ENCODE results near the gene SHMT2. TPM values are rescaled to one million over a fixed set of nuclear protein-coding genes. Genes with fewer than 3 reads are reported as not detected.
A peak's percentile ranks its signal among the peaks of the same experiment; 100 is the strongest.

Gene SHMT2
- total RNA-seq, 1 experiment from 2014 or later, result 67.1 TPM

DNA sequence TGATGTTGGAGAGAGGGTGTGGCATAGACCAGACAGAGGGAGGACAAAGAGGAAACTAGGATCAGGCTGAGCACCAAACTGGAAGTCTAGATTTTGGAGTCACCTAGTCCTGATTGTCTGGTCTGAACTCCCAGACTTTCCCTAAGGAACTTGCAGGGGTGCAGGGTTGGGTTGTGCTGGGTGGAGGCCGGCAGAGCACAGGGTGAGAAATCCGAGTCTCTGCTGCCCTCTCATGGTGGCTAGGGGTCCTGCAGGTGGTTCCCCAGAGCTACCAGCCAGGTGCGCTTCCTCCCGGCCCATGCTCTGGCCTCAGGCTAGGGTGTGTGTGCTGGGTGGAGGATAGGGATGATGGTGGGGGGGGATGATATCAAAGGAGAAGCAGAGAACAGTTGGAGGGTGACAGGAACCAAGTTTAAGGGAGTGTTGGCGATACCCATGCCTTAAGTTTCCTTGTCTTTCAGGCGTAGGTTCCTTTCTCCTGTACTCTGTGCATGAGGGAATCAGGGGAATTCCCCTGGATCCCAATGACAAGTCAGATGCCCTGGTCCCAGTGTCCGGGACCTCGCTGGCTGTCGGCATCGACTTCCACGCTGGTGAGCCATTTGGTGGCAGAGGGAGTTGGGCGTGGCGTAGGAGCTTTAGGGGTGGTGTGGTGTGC lies 46.5 kb upstream of the SHMT2 start:
- no peaks in the 10 kb centered on the region for H3K9me3 ChIP-seq (ENCODE audit: control insufficient read depth, insufficient read depth, low read depth, low read length)
- no TSS peak for BruUV-seq (replicated peaks)
- H3K4me3 ChIP-seq (ENCODE audit: low read depth in 2 of 2, low read length in 2 of 2), result no peak overlapping the region
- no peak for TF ChIP-seq SIN3A (IDR thresholded peaks at IDR 0.05; ENCODE audit: borderline replicate concordance, insufficient read depth, low read depth, low read length)
- TF ChIP-seq POLR2AphosphoS5 (IDR thresholded peaks at IDR 0.05; ENCODE audit: low read depth, low read length), result no peak
- TF ChIP-seq, protein P1, sequence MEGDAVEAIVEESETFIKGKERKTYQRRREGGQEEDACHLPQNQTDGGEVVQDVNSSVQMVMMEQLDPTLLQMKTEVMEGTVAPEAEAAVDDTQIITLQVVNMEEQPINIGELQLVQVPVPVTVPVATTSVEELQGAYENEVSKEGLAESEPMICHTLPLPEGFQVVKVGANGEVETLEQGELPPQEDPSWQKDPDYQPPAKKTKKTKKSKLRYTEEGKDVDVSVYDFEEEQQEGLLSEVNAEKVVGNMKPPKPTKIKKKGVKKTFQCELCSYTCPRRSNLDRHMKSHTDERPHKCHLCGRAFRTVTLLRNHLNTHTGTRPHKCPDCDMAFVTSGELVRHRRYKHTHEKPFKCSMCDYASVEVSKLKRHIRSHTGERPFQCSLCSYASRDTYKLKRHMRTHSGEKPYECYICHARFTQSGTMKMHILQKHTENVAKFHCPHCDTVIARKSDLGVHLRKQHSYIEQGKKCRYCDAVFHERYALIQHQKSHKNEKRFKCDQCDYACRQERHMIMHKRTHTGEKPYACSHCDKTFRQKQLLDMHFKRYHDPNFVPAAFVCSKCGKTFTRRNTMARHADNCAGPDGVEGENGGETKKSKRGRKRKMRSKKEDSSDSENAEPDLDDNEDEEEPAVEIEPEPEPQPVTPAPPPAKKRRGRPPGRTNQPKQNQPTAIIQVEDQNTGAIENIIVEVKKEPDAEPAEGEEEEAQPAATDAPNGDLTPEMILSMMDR (IDR thresholded peaks at IDR 0.05), result peak; percentile 94
- TF ChIP-seq, protein P2, sequence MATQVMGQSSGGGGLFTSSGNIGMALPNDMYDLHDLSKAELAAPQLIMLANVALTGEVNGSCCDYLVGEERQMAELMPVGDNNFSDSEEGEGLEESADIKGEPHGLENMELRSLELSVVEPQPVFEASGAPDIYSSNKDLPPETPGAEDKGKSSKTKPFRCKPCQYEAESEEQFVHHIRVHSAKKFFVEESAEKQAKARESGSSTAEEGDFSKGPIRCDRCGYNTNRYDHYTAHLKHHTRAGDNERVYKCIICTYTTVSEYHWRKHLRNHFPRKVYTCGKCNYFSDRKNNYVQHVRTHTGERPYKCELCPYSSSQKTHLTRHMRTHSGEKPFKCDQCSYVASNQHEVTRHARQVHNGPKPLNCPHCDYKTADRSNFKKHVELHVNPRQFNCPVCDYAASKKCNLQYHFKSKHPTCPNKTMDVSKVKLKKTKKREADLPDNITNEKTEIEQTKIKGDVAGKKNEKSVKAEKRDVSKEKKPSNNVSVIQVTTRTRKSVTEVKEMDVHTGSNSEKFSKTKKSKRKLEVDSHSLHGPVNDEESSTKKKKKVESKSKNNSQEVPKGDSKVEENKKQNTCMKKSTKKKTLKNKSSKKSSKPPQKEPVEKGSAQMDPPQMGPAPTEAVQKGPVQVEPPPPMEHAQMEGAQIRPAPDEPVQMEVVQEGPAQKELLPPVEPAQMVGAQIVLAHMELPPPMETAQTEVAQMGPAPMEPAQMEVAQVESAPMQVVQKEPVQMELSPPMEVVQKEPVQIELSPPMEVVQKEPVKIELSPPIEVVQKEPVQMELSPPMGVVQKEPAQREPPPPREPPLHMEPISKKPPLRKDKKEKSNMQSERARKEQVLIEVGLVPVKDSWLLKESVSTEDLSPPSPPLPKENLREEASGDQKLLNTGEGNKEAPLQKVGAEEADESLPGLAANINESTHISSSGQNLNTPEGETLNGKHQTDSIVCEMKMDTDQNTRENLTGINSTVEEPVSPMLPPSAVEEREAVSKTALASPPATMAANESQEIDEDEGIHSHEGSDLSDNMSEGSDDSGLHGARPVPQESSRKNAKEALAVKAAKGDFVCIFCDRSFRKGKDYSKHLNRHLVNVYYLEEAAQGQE (IDR thresholded peaks at IDR 0.05; ENCODE audit: insufficient read depth in 1 of 2, low read depth in 2 of 2, low read length in 1 of 2), result no peak
- H3K27ac ChIP-seq (ENCODE audit: low read length), result no peak overlapping the region
- peak; percentile 95 for ATAC-seq
- no peaks in the 10 kb centered on the region for H3K4me1 ChIP-seq (ENCODE audit: control insufficient read depth, insufficient read depth, low read length)
- ChIA-PET POLR2A (no interaction called here), CTCF (interaction anchor here (0.5 to 1.1 kb wide), 6 partner anchors 10 to 62 kb away, joined by 3 to 15 read pairs (median 4); partner anchors contain the start of gene LRP1)
- no peaks in the 10 kb centered on the region for H3K27me3 ChIP-seq (ENCODE audit: control insufficient read depth, insufficient read depth, low read length)
- DNase-seq (ENCODE audit: low read depth, low spot score), result peak; percentile 59
- H3K36me3 ChIP-seq (ENCODE audit: control insufficient read depth, insufficient read depth, low read length), result no peaks in the 10 kb centered on the region
- in situ Hi-C loops (cut with HindIII; ENCODE audit: low pct_unique_long_range_greater_than_20kb, low sequenced_read_pairs), result no loop called here
- intact Hi-C loops (cut with micrococcal nuclease; ENCODE audit: unreplicated experiment), result no loop called here

DNA sequence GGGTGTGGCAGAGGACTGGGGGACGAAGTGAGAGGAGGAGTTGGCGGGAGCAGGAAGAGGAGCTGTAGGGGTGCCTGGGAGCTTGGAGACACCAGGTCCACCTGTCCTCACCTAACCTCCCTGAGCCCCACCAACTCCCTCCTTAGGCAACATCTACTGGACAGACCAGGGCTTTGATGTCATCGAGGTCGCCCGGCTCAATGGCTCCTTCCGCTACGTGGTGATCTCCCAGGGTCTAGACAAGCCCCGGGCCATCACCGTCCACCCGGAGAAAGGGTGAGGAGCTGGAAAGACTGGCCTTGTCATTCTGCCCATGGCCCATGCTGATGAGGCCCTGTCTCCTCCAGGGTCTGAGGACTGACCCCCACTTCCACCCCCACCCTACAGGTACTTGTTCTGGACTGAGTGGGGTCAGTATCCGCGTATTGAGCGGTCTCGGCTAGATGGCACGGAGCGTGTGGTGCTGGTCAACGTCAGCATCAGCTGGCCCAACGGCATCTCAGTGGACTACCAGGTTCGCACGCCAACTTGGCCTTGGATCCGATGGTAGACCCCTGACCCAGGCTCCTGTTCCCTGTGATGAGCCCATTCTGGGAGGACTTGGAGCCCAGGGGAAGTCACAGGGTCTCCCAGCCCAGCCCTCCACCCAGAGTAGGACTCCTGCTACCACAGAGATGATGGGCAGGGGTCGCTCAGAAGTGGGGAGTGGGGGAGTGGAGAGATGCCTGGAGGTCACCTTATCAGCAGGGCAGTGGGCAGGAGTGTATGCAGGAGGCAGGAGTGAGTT lies 45.4 kb upstream of the SHMT2 start:
- Histone ChIP-seq H3K27me3 (ENCODE audit: control insufficient read depth, insufficient read depth, low read length) (no peaks in the 10 kb centered on the region), H3K9me3 (ENCODE audit: control insufficient read depth, insufficient read depth, low read depth, low read length) (no peaks in the 10 kb centered on the region), H3K4me1 (ENCODE audit: control insufficient read depth, insufficient read depth, low read length) (no peaks in the 10 kb centered on the region), H3K4me3 (ENCODE audit: low read depth in 2 of 2, low read length in 2 of 2) (no peak overlapping the region), H3K36me3 (ENCODE audit: control insufficient read depth, insufficient read depth, low read length) (no peaks in the 10 kb centered on the region), H3K27ac (ENCODE audit: low read length) (no peak overlapping the region)
- intact Hi-C loops (cut with micrococcal nuclease; ENCODE audit: unreplicated experiment), result no loop called here
- CTCF ChIA-PET, result interaction anchor here (1.3 kb wide), 1 partner anchor 59 kb away, joined by 4 read pairs; no protein-coding TSS in a partner anchor
- TF ChIP-seq POLR2AphosphoS5 (IDR thresholded peaks at IDR 0.05; ENCODE audit: low read depth, low read length), result no peak
- no peak for TF ChIP-seq TCF7L2 (IDR thresholded peaks at IDR 0.05; ENCODE audit: low read depth, low read length)
- TF ChIP-seq SIN3A (IDR thresholded peaks at IDR 0.05; ENCODE audit: borderline replicate concordance, insufficient read depth, low read depth, low read length), result no peak
- TF ChIP-seq, protein P1 (IDR thresholded peaks at IDR 0.05), result no peak
- TF ChIP-seq, protein P2 (IDR thresholded peaks at IDR 0.05; ENCODE audit: insufficient read depth in 1 of 2, low read depth in 2 of 2, low read length in 1 of 2), result no peak
- POLR2A ChIA-PET, result interaction anchor here (0.5 kb wide), 1 partner anchor 14 kb away, joined by 6 read pairs; no protein-coding TSS in a partner anchor
- in situ Hi-C loops (cut with HindIII; ENCODE audit: low pct_unique_long_range_greater_than_20kb, low sequenced_read_pairs), result no loop called here
- DNase-seq (ENCODE audit: low read depth, low spot score) (no peak), ATAC-seq (no peak)
- BruUV-seq (replicated peaks), result no TSS peak

Data from Panc1 (cell line).